GM12875 (cell line): ENCODE results near the gene TLCD3A.
"Not testable (repeated sequence)": the region's sequence is repeated elsewhere in the genome, so short reads cannot be mapped to it uniquely, and the experiment has no call there.

Experiments used
- H3K4me3 ChIP-seq: one replicate; pipeline ENCODE4 v1.5.1; 2011; ENCODE audit warnings: low read depth, low read length, control low read depth
- TF ChIP-seq, protein P1 (sequence below): IDR thresholded peaks from 2 replicates; pipeline ENCODE4 v1.5.1; 2011; ENCODE audit warnings: low read depth, mild to moderate bottlenecking, control low read depth, inconsistent platforms, low read length, moderate library complexity, borderline replicate concordance; ENCODE audit not compliant: insufficient read depth

The TLCD3A gene

GRCh38 chr17:690361-690760 is 42.0 kb upstream of the TLCD3A start:
- no peak overlapping the region for H3K4me3 ChIP-seq
- TF ChIP-seq, protein P1, sequence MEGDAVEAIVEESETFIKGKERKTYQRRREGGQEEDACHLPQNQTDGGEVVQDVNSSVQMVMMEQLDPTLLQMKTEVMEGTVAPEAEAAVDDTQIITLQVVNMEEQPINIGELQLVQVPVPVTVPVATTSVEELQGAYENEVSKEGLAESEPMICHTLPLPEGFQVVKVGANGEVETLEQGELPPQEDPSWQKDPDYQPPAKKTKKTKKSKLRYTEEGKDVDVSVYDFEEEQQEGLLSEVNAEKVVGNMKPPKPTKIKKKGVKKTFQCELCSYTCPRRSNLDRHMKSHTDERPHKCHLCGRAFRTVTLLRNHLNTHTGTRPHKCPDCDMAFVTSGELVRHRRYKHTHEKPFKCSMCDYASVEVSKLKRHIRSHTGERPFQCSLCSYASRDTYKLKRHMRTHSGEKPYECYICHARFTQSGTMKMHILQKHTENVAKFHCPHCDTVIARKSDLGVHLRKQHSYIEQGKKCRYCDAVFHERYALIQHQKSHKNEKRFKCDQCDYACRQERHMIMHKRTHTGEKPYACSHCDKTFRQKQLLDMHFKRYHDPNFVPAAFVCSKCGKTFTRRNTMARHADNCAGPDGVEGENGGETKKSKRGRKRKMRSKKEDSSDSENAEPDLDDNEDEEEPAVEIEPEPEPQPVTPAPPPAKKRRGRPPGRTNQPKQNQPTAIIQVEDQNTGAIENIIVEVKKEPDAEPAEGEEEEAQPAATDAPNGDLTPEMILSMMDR = no peak

GRCh38 chr17:691423-691822 is 41.0 kb upstream of the TLCD3A start:
- TF ChIP-seq, protein P1 = no peak
- H3K4me3 ChIP-seq = no peak overlapping the region

DNA sequence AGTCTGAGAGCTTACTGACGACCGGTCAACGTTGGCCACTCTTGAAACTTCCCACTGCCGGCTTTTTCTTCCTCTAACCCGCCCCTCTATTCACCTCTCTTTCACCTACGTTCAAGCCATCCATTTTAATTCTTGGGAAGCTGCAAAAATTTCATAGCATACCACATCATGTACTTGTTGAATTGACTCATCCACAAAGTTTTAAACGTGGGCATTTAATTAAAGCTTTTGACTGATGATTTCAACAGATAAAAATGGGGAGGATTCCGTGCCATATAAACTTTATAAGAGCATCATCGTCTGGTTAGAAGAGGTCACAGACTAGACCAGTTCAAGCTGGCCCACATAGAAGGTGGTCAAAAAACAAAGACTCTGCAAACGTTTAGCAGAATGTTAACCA is 40.3 kb upstream of the TLCD3A start:
- H3K4me3 ChIP-seq = no peak overlapping the region
- TF ChIP-seq, protein P1 = no peak

DNA sequence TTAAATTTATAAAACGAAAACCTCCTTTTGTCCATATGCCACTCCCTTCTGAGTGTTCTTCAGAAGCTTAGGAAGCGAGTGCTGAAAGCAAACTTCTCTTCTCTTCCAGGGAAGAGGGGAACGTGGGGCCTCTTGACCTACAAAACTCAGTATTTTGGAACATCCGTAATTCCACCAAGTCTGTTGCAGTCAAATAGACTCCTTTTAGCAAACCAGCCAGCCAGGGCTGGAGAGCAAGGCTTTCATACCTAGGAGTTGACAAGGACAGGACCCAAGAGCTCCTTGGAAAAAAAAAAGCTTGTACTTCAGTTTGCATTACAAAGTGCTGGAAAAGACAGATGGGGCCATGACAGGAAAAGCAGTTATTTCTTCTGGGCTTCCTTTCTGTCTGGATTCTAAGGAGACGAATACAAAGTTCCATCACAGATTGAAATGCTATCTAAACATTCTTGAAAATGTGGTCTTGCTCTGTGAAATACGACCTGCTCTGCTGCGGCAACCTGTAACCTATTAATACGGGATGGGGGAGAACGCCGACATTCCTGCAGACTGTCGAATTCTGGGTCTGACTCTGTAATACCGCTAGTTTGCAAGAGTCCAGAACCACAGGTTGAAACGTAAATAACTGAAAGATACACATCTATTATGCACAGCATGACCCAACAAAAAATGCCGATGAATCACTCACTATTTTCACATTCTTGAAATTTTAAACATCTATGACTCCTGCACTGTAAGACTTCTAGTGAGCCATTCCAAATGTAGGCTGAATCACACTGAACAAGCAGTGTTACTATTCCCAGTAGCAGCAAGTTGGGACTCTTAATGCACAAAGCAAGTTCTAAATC is 38.4 kb upstream of the TLCD3A start:
- TF ChIP-seq, protein P1 = no peak
- no peak overlapping the region for H3K4me3 ChIP-seq

DNA sequence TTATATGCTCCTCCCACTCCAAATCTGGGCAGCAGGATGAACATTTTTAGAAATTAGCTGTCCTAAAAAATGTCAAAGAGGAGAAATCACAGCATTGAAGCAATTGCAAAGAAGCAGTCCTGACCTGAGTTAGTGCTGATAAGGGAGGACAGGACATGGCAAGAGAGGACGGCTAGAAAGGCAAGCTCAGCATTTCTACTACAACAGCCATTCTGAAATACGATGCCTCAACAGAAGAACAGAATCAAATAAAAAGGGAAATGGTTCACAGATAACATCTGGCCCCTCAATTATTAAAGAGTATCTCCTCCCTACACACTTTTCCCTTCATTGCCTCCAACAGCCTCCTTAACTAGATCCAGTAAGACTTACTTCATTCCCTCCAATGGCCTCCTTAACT is 36.0 kb upstream of the TLCD3A start:
- no peak overlapping the region for H3K4me3 ChIP-seq
- TF ChIP-seq, protein P1 = no peak

DNA sequence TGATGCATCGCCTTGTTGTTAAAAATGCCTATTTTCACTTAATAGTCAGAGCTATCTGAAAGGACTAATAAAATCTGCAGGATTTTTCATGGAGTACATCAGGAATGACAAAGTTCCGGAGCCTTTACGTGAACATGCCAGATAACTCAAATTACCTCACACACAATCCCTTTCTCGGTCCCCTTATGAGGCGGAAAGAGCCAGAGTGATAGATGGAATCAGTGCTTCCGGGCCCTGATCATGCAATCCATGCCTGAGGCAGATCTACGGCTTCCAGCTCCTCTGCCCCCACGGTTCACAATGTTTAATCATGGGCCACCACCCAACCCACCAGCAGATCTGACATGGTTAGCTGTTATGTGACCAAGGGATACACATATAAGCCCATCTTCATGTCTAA is 34.7 kb upstream of the TLCD3A start:
- TF ChIP-seq, protein P1 = no peak

GRCh38 chr17:698096-698495 is 34.3 kb upstream of the TLCD3A start:
- H3K4me3 ChIP-seq = not testable (repeated sequence)

More for the DNA sequence above, 34.7 kb upstream of the TLCD3A start:
- no peak overlapping the region for H3K4me3 ChIP-seq
